ENCODE results near the gene C1orf210.

DNA sequence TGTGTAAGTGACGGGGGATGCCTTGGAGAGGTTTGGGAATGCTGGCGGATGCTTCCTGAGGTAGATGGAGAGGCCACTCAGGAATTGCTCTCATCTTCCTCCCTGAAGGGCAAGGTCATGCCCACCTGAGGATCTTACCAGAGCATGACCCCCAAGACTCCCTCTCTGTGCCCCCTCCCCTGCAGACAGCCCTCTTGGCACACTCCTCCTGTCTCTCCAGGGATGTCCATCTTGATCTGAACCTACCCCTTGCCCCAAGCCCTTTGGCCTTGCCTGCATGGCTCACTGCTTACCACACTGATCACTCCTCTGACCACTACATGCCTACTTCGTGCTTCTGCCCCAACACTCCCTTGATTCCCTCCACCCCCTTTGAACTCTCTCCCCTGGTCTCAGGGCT, 34.4 kb upstream of the C1orf210 start:
- TF ChIP-seq, protein P1, sequence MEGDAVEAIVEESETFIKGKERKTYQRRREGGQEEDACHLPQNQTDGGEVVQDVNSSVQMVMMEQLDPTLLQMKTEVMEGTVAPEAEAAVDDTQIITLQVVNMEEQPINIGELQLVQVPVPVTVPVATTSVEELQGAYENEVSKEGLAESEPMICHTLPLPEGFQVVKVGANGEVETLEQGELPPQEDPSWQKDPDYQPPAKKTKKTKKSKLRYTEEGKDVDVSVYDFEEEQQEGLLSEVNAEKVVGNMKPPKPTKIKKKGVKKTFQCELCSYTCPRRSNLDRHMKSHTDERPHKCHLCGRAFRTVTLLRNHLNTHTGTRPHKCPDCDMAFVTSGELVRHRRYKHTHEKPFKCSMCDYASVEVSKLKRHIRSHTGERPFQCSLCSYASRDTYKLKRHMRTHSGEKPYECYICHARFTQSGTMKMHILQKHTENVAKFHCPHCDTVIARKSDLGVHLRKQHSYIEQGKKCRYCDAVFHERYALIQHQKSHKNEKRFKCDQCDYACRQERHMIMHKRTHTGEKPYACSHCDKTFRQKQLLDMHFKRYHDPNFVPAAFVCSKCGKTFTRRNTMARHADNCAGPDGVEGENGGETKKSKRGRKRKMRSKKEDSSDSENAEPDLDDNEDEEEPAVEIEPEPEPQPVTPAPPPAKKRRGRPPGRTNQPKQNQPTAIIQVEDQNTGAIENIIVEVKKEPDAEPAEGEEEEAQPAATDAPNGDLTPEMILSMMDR (conservative IDR thresholded peaks at IDR 0.05), result no peak
- TF ChIP-seq ZFX (IDR thresholded peaks at IDR 0.05), result no peak

Measured in C4-2B (cell line).